ENCODE results near the gene VTA1.
"Not testable (repeated sequence)": the region's sequence is repeated elsewhere in the genome, so short reads cannot be mapped to it uniquely, and the experiment has no call there.

The VTA1 gene

DNA sequence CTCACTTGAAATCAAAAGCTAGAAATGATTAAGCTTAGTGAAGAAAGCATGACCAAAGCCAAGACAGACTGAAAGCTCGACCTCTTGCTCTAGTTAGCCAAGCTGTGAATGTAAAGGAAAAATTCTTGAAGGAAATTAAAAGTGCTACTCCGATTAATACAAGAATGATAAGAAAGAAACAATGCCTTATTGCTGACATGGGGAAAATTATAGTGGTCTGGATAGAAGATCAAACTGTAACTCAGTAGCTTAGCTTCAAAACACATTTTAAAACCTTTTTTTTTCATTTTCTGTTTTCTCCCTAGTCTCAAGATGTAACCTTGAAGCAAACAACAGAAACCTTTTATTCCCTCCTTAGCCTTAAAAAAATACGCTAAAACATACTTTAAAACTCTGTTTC, 25.7 kb upstream of the VTA1 start:
- DNase-seq (ENCODE audit: low read depth), result no peak
- TF ChIP-seq, protein P1, sequence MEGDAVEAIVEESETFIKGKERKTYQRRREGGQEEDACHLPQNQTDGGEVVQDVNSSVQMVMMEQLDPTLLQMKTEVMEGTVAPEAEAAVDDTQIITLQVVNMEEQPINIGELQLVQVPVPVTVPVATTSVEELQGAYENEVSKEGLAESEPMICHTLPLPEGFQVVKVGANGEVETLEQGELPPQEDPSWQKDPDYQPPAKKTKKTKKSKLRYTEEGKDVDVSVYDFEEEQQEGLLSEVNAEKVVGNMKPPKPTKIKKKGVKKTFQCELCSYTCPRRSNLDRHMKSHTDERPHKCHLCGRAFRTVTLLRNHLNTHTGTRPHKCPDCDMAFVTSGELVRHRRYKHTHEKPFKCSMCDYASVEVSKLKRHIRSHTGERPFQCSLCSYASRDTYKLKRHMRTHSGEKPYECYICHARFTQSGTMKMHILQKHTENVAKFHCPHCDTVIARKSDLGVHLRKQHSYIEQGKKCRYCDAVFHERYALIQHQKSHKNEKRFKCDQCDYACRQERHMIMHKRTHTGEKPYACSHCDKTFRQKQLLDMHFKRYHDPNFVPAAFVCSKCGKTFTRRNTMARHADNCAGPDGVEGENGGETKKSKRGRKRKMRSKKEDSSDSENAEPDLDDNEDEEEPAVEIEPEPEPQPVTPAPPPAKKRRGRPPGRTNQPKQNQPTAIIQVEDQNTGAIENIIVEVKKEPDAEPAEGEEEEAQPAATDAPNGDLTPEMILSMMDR (IDR thresholded peaks at IDR 0.05; ENCODE audit: control insufficient read depth, extremely low read depth, insufficient read depth), result no peak
- H3K4me3 ChIP-seq (ENCODE audit: low read depth, low read length), result no peak overlapping the region

DNA sequence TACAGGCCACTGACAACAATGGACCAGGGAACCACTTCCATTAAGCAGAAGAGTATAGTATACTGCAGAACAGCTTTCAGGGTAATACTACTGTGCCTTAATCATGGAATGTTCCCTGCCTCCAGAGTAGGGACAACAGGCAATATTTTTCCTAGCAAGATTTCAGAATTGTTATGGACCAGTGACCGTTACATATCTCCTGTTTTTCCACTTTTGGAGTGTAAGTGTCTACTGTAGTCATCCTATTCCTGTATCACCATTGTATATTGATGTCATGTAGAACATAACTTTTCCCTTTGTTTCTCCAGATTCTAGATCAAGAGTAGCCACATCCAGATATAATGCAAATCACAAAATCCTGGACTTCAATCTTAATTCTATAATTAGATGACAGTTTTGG, 16.2 kb upstream of the VTA1 start:
- no peak for DNase-seq (ENCODE audit: low read depth)
- TF ChIP-seq, protein P1 (IDR thresholded peaks at IDR 0.05; ENCODE audit: control insufficient read depth, extremely low read depth, insufficient read depth), result no peak

DNA sequence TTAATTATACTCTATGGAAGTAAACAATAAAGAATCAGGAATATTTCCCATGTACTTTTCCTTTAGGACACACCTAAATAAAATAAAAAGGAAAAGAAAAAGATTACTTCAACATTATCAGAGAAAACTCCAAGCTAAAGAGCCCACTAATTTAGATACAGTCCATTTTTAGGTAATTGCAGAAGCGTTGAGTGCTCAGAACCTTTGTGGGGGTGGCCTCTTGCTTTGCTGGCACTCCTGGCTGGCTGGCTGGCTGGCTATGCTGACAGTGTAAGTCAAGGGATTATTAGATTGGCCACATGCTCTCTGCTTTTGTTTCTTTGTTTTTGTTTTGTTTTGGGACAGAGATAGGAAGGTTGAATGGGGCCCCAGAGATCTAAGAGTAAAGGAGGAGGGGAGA, 14.4 kb upstream of the VTA1 start, which contains the start of gene GJE1:
GJE1 (plus strand) TSS at position 301 of the 400 bp plus-strand sequence. CDS start 234 bp downstream, outside the sequence.
- DNase-seq (ENCODE audit: low read depth), result no peak
- no peak within 1 kb of the TSS for H3K4me3 ChIP-seq (ENCODE audit: low read depth, low read length)
- TF ChIP-seq, protein P1 (IDR thresholded peaks at IDR 0.05; ENCODE audit: control insufficient read depth, extremely low read depth, insufficient read depth), result no peak

More for the DNA sequence above, 16.2 kb upstream of the VTA1 start:
- H3K4me3 ChIP-seq (ENCODE audit: low read depth, low read length), result no peak overlapping the region

DNA sequence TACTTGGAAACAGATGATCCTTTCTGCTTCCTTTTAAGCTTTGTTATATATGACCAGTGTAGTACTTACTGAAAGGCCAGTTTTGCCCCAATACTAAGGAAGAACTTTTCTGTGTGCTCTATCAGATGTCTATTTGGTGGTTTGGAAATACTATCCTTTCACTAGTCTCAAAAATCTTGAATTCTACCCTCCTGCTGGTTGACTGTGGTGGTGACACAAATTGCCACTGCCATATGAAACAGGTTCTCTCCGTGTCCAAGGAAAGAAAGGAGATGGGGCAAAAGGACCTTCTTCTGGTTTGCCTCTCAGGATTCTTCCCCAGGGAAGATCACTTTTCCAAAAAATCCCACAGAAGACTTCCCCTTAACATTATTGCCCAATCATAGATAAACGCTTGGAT, 8.2 kb upstream of the VTA1 start:
- no peak overlapping the region for H3K4me3 ChIP-seq (ENCODE audit: low read depth, low read length)
- TF ChIP-seq, protein P1 (IDR thresholded peaks at IDR 0.05; ENCODE audit: control insufficient read depth, extremely low read depth, insufficient read depth), result no peak
- no peak for DNase-seq (ENCODE audit: low read depth)

DNA sequence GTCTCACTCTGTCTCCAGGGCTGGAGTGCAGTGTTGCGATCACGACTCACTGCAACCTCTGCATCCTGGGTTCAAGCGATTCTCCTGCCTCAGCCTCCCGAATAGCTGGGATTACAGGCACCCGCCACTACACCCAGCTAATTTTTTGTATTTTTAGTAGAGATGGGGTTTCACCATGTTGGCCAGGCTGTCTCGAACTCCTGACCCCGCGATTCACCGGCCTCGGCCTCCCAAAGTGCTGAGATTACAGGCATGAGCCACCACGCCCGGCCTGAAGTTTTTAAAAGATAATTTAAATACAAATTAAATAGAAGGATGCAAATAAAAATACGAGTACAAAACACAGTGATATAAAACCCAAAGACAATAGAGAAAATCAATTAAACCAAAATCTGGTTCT, 5.5 kb upstream of the VTA1 start:
- not testable (repeated sequence) for H3K4me3 ChIP-seq (ENCODE audit: low read depth, low read length); DNase-seq (ENCODE audit: low read depth)

DNA sequence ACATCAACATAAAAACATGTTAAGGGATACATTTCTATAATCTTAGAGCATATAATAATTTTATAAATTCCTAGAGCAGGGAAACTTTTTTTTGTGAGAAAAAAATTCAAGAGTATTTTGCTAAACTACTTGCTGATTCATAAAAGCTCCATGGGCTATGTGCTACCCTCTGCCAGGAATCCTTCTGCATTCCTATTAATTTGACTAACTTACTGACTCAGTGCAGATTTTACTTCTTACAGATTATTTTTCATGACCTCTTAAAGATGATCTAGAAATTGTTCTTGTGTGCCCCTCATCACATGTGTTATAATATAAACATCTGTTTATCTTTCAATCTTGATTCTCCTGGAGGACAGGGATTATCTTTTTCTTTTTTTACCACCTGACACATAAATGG, 5.7 kb downstream of the VTA1 start:
- DNase-seq (ENCODE audit: low read depth), result no peak

DNA sequence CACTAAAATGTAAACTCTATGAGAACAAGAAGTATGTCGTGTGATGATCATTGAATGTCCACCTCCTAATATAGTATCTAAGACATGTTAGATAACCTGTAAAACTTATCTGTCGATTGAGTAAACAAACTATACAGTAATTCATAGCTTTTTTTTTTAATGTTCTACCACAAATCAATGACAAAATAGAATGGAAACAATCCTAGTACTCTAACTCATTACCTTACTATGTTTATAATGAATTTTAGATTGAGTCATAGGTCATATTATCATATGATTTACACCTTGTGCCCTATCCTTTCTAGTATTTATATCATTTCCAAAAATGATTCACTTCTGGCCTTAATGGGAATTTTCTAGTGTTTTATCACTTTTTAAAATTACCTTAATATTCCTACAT, 6.1 kb downstream of the VTA1 start:
- TF ChIP-seq, protein P1 (IDR thresholded peaks at IDR 0.05; ENCODE audit: control insufficient read depth, extremely low read depth, insufficient read depth), result no peak
- DNase-seq (ENCODE audit: low read depth), result no peak
- H3K4me3 ChIP-seq (ENCODE audit: low read depth, low read length), result no peak overlapping the region

More for the DNA sequence above, 5.7 kb downstream of the VTA1 start:
- no peak overlapping the region for H3K4me3 ChIP-seq (ENCODE audit: low read depth, low read length)
- TF ChIP-seq, protein P1 (IDR thresholded peaks at IDR 0.05; ENCODE audit: control insufficient read depth, extremely low read depth, insufficient read depth), result no peak
